HG03064 (cell line): ENCODE measurements around the gene NAA10.

Experiments
- ATAC-seq: cut with Tn5 transposase; IDR thresholded peaks from one replicate; pipeline ENCODE4 v1.9.1; 2021; ENCODE audit warnings: low read depth; ENCODE audit not compliant: unreplicated experiment

The NAA10 gene

GRCh38 chrX:153967536-153968224, 32.8 kb upstream of the NAA10 start:
- no peak for ATAC-seq

DNA sequence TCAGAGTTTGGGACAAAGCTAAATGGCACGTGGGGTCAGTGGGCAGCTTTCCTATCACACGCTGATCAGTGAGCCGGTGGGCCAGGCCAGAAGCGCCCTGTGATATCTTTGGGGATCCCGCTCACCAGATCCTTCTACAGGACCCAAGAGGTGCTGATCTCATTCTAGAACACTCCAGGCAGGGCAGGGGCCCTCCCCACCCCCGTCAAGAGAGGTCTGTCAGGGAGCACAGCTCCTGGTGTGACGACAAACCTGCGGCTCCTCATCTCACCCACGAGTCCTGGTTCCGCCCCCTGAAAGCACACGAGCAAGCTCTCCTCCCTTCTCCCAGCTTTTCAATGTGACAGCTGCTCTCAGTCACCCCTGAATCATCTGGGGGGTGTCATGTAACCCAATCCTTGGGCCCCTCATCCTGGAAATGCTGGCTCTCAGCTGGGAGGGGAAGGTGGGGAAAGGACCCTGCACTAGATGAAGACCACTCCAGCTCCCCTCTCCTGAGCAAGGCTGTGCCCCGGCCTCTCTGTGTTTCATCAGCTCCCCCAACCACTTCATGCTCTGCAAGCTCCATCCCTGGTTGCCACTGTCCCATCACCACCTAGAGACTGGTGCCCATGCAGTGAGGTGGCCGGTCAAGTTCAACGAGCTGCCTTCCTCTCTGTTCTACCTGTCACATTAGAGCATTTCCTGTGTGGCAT, 32.2 kb upstream of the NAA10 start:
- no peak for ATAC-seq

DNA sequence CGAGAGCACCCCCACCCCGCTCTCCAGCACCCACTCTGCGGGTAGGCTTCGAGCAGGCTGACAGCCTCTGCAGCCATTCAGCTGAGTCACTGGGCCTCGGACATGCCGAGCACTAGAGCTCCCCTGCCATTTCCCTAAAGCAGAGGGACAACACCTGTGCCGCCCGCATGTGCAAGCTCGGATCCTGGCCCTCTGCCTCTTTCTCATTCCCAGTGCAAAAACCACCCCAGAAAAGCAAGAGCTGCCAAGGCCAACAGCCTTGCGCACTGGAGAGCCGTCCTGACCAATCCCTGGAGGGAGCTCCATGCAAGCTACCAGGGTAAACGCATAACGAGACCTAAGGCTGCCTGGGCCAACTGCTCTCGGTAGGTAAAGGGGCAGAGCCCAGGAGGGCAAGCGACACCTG, 31.4 kb upstream of the NAA10 start:
- ATAC-seq = no peak

DNA sequence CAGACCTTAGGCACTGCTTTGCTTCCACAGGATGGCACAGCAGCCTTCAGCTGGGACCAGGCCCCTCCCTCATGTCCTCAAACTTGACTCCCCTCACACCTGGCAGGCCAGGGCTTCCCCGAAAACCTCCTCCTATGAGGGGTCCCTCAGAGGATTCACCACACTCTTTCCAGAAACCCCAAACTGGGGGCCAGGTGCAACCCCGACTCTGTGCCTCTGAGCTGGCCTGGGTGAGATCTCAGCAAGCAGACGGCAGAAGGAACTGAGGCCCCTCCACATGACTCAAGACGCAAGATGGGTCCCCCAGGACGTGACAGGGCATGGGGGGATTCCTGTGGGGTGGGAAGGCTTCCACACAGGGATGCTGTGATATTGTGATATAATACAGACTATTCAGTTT, 30.6 kb upstream of the NAA10 start:
- ATAC-seq = no peak

GRCh38 chrX:153964105-153964504, 29.3 kb upstream of the NAA10 start:
- ATAC-seq = no peak

- no peak for ATAC-seq
Observed at GRCh38 chrX:153963546-153963945, 28.7 kb upstream of the NAA10 start.

GRCh38 chrX:153961292-153961691, 26.5 kb upstream of the NAA10 start:
- no peak for ATAC-seq

GRCh38 chrX:153960786-153961185, 25.9 kb upstream of the NAA10 start:
- ATAC-seq = no peak

GRCh38 chrX:153960077-153960476, 25.2 kb upstream of the NAA10 start:
- ATAC-seq = no peak

DNA sequence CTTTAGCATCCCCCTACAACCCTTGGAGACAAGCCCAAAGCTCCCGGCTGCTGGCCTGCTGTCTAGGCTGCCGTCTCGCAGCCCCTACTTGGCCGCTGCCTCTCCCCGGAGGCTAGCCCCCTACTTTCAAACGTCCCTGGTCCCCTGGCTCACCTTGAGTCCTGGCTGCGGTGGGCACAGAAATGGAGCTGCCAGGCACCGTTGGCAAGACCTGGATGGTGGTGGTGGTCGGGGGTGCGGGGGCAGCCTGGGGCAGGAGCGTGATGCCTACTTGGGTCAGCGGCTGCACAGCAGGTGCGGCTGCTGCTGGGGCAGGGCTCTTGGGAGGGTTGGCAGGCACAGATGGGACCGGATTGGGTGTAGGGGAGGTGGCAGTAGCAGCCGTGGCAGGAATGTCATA, 24.8 kb upstream of the NAA10 start:
- no peak for ATAC-seq

DNA sequence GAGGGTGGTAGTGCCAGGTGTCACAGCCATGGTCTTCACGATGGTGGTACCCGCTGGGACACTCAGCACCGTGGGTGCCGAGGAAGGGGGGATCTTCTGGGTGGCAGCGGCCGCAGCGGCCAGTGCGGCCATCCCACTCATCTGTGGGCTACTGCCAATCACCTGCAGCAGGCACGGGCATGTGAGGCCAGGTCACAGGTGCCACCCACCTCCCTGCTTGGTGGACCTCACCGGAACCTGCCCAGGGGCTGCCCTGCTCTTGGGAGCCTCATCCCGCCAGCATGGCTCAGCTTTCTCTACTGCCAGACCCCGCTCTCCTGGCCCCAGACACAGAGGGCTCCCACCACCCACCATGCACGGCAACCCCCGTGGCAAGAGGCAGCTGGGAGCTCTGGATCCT, 23.8 kb upstream of the NAA10 start:
- no peak for ATAC-seq

GRCh38 chrX:153957224-153957623, 22.4 kb upstream of the NAA10 start:
- no peak for ATAC-seq

- no peak for ATAC-seq
Observed at GRCh38 chrX:153956044-153956907, 21.4 kb upstream of the NAA10 start.

DNA sequence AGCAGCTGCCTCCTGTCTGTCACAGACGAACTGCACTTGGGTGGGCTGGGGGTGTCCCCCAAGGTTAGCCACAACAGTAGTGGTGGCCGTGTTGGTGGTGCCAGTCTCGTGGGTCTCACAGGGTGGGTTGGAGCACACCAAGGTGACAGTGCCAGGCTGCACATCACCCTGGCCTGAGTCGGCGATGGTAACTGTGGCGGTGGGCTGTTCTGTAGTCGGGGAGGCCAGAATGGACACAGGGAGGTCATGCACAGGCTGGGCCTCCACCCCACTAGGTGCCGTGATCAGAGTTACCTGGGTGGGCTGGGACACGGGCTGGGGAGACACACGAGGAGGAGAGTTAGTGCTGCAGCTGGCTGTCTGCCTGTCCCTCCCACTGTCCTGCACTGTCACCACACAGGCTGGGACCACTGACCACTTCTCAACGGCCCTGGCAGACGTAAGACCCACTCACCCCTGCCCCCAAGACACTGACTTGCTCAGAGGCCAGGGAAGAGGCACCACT, 20.4 kb upstream of the NAA10 start:
- no peak for ATAC-seq

GRCh38 chrX:153954558-153955227, 19.9 kb upstream of the NAA10 start:
- ATAC-seq = no peak

- no peak for ATAC-seq
Observed at GRCh38 chrX:153953892-153954557, 19.2 kb upstream of the NAA10 start.

- no peak for ATAC-seq
Observed at GRCh38 chrX:153953342-153953830, 18.5 kb upstream of the NAA10 start.

DNA sequence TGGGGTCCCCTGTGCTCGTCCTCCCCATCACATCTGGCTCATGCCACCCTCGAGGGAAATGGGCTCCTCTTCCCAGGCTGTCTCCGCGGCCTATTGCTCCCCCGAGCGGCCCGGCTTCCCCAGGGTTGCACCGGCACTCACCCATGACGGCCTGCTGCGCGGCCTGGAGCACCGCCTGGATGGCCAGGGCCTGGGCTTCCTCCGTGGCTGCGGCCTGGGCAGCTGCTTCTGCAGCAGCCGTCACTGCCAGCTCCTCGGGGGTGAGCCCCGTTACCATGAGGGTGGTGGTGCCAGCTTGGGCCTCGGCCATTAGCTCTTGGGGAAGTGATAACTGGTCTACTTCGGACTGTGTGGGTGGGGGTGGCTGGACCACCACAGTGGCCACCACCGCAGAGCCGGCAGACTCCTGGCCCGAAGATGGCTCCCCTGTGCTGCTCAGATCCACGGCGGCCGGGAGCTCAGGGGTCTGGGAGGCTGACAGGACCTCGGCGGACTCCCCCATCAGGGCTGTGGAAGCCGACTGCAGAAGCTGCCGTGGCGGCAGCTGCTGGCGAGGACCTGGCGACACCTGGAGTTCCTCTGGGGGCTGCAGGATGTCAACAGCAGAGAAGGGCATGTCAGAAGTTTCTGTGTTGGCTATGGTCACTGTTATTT, 17.7 kb upstream of the NAA10 start:
- no peak for ATAC-seq

- no peak for ATAC-seq
Observed at GRCh38 chrX:153951683-153952372, 17.0 kb upstream of the NAA10 start.
